ENCODE data around the gene SIPA1L2.

DNA sequence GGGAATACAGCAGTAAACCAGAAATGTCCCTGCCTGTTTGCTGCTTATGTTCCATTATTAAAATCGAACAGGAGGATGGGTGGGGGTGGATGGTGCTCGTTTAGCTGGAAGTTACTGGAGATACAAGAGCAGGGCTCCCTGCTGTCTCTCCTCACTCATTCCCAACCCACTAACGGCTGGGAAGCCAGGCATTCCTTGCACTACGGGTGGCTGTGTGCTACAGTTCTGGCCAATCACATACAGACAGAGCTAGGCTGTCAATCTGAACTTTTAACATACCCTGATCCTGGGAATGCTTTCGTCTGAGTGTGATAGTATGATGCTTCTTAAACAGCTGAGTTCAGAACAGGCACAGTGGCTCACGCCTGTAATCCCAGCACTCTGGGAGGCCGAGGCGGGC, 7.0 kb downstream of the SIPA1L2 start:
- TF ChIP-seq TAF1 (IDR thresholded peaks at IDR 0.05; ENCODE audit: borderline replicate concordance, insufficient read depth, low read length) (no peak), POLR2AphosphoS5 (IDR thresholded peaks at IDR 0.05; ENCODE audit: low read depth, low read length) (no peak)
- TF ChIP-seq, protein P1, sequence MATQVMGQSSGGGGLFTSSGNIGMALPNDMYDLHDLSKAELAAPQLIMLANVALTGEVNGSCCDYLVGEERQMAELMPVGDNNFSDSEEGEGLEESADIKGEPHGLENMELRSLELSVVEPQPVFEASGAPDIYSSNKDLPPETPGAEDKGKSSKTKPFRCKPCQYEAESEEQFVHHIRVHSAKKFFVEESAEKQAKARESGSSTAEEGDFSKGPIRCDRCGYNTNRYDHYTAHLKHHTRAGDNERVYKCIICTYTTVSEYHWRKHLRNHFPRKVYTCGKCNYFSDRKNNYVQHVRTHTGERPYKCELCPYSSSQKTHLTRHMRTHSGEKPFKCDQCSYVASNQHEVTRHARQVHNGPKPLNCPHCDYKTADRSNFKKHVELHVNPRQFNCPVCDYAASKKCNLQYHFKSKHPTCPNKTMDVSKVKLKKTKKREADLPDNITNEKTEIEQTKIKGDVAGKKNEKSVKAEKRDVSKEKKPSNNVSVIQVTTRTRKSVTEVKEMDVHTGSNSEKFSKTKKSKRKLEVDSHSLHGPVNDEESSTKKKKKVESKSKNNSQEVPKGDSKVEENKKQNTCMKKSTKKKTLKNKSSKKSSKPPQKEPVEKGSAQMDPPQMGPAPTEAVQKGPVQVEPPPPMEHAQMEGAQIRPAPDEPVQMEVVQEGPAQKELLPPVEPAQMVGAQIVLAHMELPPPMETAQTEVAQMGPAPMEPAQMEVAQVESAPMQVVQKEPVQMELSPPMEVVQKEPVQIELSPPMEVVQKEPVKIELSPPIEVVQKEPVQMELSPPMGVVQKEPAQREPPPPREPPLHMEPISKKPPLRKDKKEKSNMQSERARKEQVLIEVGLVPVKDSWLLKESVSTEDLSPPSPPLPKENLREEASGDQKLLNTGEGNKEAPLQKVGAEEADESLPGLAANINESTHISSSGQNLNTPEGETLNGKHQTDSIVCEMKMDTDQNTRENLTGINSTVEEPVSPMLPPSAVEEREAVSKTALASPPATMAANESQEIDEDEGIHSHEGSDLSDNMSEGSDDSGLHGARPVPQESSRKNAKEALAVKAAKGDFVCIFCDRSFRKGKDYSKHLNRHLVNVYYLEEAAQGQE (IDR thresholded peaks at IDR 0.05; ENCODE audit: insufficient read depth in 1 of 2, low read depth in 2 of 2, low read length in 2 of 2): no peak

All from PFSK-1 (cell line).